Measurements from ENCODE around the gene KAZN. TPM values are rescaled to one million over a fixed set of nuclear protein-coding genes. Genes with fewer than 3 reads are reported as not detected.

The KAZN gene
- total RNA-seq, 6 experiments from 2014 or later: 13.1 to 22.3 (median 20.7) TPM

GRCh38 chr1:14775434-14775833 lies 176.9 kb downstream of the KAZN start:
- Mint-ChIP-seq H3K27me3 (ENCODE audit: insufficient read depth) (peaks cover 4% of the 10 kb centered on the region), H3K4me3 (no peak overlapping the region), H3K4me1 (ENCODE audit: low read depth) (no peaks in the 10 kb centered on the region), H3K9me3 (peaks cover 15% of the 10 kb centered on the region; the same call in 1 of the 2 replicates), H3K27ac (no peak overlapping the region), H3K36me3 (ENCODE audit: low read depth) (no peaks in the 10 kb centered on the region)
- no peak for TF ChIP-seq CTCF (IDR thresholded peaks at IDR 0.05)
- no peak for DNase-seq

- Mint-ChIP-seq H3K9me3 (peaks cover 10% of the 10 kb centered on the region; the same call in 1 of the 2 replicates), H3K4me3 (no peak overlapping the region), H3K27ac (no peak overlapping the region), H3K27me3 (ENCODE audit: insufficient read depth) (peaks cover 7% of the 10 kb centered on the region), H3K4me1 (ENCODE audit: low read depth) (no peaks in the 10 kb centered on the region), H3K36me3 (ENCODE audit: low read depth) (no peaks in the 10 kb centered on the region)
- DNase-seq: no peak
- no peak for TF ChIP-seq CTCF (IDR thresholded peaks at IDR 0.05)
These were observed 179.3 kb downstream of the KAZN start for GRCh38 chr1:14777516-14778506.

GRCh38 chr1:14778541-14778897 lies 180.0 kb downstream of the KAZN start:
- no peak for TF ChIP-seq CTCF (IDR thresholded peaks at IDR 0.05)
- peaks cover 7% of the 10 kb centered on the region for H3K27me3 Mint-ChIP-seq (ENCODE audit: insufficient read depth)
- no peak overlapping the region for H3K27ac Mint-ChIP-seq
- no peak for DNase-seq
- no peak overlapping the region for H3K4me3 Mint-ChIP-seq
- peaks cover 9% of the 10 kb centered on the region; the same call in 1 of the 2 replicates for H3K9me3 Mint-ChIP-seq
- no peaks in the 10 kb centered on the region for H3K4me1 Mint-ChIP-seq (ENCODE audit: low read depth)
- H3K36me3 Mint-ChIP-seq (ENCODE audit: low read depth): no peaks in the 10 kb centered on the region

GRCh38 chr1:14778898-14779865 lies 180.7 kb downstream of the KAZN start:
- Mint-ChIP-seq H3K36me3 (ENCODE audit: low read depth) (no peaks in the 10 kb centered on the region), H3K4me3 (no peak overlapping the region), H3K9me3 (peaks cover 2% of the 10 kb centered on the region; the same call in 1 of the 2 replicates), H3K27me3 (ENCODE audit: insufficient read depth) (peaks cover 7% of the 10 kb centered on the region), H3K4me1 (ENCODE audit: low read depth) (no peaks in the 10 kb centered on the region), H3K27ac (no peak overlapping the region)
- peak; percentile 86 for TF ChIP-seq CTCF (IDR thresholded peaks at IDR 0.05)
- DNase-seq: no peak

GRCh38 chr1:14780271-14780670 lies 181.8 kb downstream of the KAZN start:
- Mint-ChIP-seq H3K4me3 (no peak overlapping the region), H3K9me3 (peaks cover 9% of the 10 kb centered on the region; the same call in 1 of the 2 replicates), H3K27ac (no peak overlapping the region), H3K4me1 (ENCODE audit: low read depth) (no peaks in the 10 kb centered on the region), H3K36me3 (ENCODE audit: low read depth) (no peaks in the 10 kb centered on the region), H3K27me3 (ENCODE audit: insufficient read depth) (peaks cover 5% of the 10 kb centered on the region)
- no peak for TF ChIP-seq CTCF (IDR thresholded peaks at IDR 0.05)
- DNase-seq: no peak

All from HFFc6 (cell line).